T-helper 1 cell (primary cell): ENCODE data around the gene PLPP4.

ENCODE experiments used
- DNase-seq, 5 donors: peaks; one replicate each; pipeline ENCODE4 v3.0.0-alpha.2; 2012 to 2020
- total RNA-seq, 4 donors: gene quantifications; one replicate each; lab custom pipeline; 2026; lab: John Stamatoyannopoulos, UW

Gene PLPP4
- 0 reads per million in 4 donors for total RNA-seq

GRCh38 chr10:120456626-120457430 lies at the start of gene PLPP4:
Gene PLPP4, plus strand, starts transcription at chr10:120457227. Its CDS starts 79 bp downstream, at chr10:120457306.
- DNase-seq: no peak

GRCh38 chr10:120409816-120410215 lies 47.2 kb upstream of the PLPP4 start:
- no peak for DNase-seq

- no peak for DNase-seq
These were observed 42.1 kb upstream of the PLPP4 start for GRCh38 chr10:120414946-120415345.

GRCh38 chr10:120415709-120416330 lies 41.2 kb upstream of the PLPP4 start:
- DNase-seq: no peak

- no peak for DNase-seq
These were observed 36.6 kb upstream of the PLPP4 start for GRCh38 chr10:120420421-120420820.

GRCh38 chr10:120421250-120421649 lies 35.8 kb upstream of the PLPP4 start:
- DNase-seq: no peak

- DNase-seq: no peak
These were observed 34.6 kb upstream of the PLPP4 start for GRCh38 chr10:120422457-120422856.

- DNase-seq: peak in 1 of 5 donors; percentile 13
These were observed 33.4 kb upstream of the PLPP4 start for GRCh38 chr10:120423431-120424197.

- DNase-seq: no peak
These were observed 32.9 kb upstream of the PLPP4 start for GRCh38 chr10:120424198-120424464.

- no peak for DNase-seq
These were observed 30.7 kb upstream of the PLPP4 start for GRCh38 chr10:120426306-120426705.

GRCh38 chr10:120428754-120429153 lies 28.3 kb upstream of the PLPP4 start:
- no peak for DNase-seq

GRCh38 chr10:120429395-120429794 lies 27.6 kb upstream of the PLPP4 start:
- no peak for DNase-seq

GRCh38 chr10:120431251-120431651 lies 25.8 kb upstream of the PLPP4 start:
- DNase-seq: no peak

- DNase-seq: no peak
These were observed 24.8 kb upstream of the PLPP4 start for GRCh38 chr10:120432209-120432608.

GRCh38 chr10:120433141-120433540 lies 23.9 kb upstream of the PLPP4 start:
- DNase-seq: no peak

GRCh38 chr10:120436439-120437112 lies 20.5 kb upstream of the PLPP4 start:
- DNase-seq: no peak

GRCh38 chr10:120437541-120437940 lies 19.5 kb upstream of the PLPP4 start:
- DNase-seq: no peak

- no peak for DNase-seq
These were observed 5.1 kb upstream of the PLPP4 start for GRCh38 chr10:120451968-120452367.

- no peak for DNase-seq
These were observed 3.7 kb upstream of the PLPP4 start for GRCh38 chr10:120453319-120453718.

GRCh38 chr10:120453886-120454285 lies 3.1 kb upstream of the PLPP4 start:
- no peak for DNase-seq

GRCh38 chr10:120455004-120455403 lies 2.0 kb upstream of the PLPP4 start:
- DNase-seq: no peak

GRCh38 chr10:120455606-120456005 lies 1.4 kb upstream of the PLPP4 start:
- no peak for DNase-seq

GRCh38 chr10:120456143-120456625 lies 843 bp upstream of the PLPP4 start:
- no peak for DNase-seq
